HG02970 (cell line): ENCODE results near the gene SMIM27.

ENCODE experiments used
- ATAC-seq: cut with Tn5 transposase; IDR thresholded peaks from one replicate; pipeline ENCODE4 v1.9.1; 2021; ENCODE audit warnings: mild to moderate bottlenecking, moderate library complexity, moderate number of reproducible peaks; ENCODE audit not compliant: unreplicated experiment, low FRiP score

The SMIM27 gene

DNA sequence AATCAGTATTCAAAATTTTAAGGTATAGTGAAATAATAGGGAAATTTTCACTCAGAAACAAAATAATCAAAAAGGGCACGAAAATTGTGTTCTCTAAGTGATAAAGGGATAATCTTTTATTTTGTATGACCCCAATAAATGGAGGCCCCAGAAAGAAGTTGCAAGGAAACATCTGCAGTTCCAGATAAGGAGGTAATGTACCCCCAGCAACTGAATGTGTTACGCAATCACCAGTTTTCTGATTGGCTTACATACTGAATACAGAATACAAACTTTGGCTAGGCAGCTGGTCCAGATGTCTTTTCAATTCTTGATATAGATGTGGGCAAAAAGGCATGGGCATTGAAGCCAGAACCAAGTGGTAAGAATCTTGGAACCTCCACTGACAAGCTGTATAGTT is 2.0 kb downstream of the SMIM27 start:
- no peak for ATAC-seq

DNA sequence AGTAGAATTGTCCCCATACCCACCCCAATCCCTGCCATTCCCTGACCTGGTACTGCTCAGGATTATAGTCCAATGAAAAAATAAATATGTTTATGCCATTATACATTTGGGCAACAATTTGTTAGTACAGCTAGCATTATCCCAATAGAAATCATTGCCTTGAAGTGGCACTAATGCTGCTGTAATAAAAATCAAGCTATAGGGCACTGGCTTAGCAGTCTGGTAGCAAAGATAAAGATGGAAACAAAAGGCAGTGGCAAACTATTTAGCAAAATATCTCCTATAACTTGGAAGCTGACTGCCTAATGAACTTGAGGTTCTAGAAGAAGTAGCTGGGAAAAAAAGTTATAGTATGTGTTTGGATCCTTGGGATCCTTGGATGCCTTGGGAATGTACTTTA is 2.5 kb downstream of the SMIM27 start:
- no peak for ATAC-seq

DNA sequence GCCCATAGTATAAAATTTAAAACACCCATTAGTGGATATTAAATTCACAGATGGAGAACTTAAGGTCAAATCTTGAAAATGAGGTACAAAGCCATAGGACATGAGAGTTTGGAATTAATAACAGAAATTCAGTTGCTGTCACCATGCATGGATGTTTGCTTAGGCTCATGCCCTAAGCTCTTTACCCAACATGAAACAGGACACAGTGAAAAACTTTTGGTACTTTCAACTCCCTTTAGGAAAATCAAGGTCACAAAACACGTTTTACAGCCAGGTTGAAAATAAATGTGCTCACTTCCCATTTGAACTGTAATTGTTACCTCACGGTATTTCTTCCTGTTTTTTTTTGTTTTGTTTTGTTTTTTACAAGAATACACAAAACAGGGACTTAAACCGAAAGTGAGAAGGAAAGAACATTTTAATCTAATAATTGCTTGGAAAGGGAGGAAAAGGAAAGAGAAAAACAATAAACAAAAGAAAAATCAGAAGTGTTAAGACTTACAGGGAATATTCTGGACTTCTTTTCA is 6.3 kb downstream of the SMIM27 start:
- ATAC-seq: no peak

DNA sequence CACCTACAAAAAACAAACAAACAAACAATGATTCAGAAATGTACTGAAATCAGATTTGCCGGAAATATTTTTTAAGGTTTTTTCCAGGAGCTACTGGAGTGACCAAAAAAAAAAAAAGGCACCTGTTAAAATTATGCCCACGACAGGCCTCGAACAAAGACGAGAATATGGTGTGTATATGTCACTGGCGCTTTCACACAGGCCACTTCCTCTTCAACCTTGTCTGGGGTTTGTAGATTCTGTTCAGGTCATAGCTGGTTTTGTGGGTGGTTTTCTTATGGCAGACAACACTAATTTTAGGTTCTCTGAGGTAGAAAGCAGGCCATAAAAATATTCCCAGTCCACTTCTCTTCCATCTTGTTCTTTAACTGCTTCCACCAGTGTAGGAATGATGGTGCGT is 13.8 kb downstream of the SMIM27 start:
- ATAC-seq: no peak

DNA sequence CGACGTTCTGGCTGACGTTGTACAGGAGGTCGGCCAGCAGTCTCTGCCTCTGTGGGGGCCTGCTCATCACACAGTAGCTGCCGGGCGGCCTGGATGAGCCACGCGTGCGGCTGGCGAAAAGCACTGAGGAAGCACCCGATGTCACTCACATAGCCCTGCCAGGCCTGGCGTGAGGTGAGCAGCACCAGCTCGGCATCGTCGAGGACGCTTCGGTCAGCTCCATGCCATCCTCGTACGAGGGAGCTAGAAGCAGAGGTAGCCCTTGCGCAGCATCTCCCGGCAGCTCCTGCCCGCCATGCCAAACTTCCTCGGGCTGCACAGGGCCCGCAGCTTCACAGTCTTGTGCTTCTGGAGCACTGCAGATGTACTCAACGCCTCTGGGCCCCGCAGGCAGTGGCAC is 14.6 kb downstream of the SMIM27 start:
- no peak for ATAC-seq

DNA sequence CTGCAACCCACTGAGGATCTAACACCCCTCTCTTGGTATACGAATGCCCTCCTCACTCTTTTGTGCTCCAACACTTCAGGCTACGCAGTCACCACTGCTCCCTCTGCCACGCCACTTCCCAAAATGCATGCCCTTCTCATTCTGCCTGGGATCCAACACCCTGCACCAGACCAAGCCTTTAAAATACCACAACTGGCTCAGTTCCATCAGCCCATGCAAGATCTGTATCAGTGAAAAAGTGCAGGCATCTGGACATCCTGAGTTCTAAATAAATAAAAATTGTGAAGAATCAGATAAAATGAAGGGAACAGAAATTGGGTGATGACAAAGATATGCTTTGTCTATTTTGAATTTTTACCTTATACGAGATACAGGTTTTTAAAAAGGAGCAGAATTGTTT is 18.1 kb downstream of the SMIM27 start:
- no peak for ATAC-seq

DNA sequence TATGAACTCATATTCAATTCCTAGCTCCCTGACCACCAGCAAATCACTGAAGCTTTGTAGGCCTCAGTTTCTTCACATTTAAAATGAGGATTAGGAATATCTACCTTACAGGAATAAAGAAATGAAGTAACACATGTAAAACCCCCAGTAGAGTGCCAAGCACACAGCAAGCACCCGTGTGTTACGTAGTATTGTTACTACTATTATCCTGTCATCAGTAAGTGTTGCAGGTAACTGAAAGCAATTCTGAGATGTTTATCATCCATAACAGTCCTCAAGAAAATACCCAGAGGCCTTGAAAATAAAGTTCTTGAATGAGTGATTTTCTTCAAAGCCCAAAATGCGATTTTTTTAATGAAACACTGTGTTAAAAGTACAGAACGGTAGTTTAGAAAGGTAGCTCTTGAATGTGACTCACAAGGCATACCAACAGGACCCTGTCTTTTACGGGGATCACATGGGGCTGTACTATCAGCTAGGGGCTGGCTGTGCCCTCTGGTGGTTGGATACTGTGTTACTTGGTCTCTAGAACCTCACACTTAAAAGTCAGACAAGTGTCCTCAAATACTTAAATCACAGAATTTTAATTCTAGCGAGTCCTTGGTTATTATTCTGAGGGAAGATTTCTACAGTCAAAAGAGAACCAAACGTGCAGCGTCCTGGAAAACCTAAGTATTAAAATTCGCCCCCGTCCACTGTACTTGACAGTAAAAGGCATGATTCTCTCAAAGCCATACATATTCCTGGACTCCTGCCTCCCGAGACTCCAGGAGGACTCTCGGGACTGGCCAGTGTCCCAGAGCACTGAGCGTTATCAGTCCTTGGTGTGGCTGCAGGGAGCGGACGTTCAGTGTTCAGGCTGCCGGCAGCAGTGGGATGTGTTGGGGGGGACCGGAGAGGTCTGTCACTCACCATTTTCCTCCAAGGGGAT is 20.1 kb downstream of the SMIM27 start:
- ATAC-seq: peak; percentile 88

DNA sequence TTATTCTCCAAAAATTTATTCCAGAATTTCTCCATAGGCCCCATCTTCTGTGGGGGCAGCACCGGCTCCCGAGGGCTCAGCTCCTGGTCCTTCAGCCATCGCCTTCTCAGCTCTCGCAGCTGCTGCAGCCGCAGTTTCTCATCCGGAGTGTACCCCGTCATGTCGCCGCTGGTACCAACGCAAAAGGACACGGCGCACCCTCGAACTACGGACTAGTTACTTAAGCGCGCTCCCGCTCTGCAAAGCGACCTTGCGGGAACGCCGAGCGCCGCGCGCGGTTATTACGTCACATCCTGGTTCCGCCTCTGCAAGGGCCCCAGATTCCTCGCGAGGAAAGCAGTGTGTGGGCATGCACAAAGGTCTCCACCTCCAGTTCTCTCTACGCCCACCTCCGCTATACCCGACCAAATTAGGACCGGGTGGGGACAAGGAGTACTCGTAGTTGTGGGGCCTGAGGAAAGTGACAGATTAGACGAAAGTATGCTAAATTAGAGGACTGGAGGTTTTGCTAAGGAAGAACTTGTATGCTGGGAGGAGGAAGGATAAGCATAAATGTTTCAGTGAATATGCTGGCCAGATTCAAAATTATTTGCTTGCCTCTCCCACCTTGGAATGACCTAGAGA is 20.9 kb downstream of the SMIM27 start, which contains the start of gene NDUFB6:
TSS of gene NDUFB6 (minus strand) at position 260 of the 624 bp plus-strand sequence. CDS start at position 161, 99 bp downstream.
- peak; percentile 81 for ATAC-seq

DNA sequence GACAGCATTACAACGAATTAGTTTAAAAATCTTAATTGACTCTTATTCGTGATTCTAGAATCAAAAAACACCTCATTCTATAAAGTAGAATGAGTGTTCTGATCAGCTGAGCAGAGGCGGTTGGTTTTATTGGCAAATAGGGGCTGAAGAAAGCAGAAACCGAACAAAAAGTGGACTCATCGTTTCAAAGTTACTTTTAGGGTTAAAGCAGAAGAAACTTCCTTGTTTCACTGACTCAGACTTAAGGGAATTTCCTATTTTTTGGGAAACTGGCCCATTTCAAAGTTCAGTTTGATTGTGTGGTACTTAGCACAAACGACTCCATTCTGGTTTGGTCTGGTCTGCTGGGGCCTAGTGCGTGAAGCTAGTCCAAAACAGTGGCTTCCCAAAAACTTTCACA is 21.7 kb downstream of the SMIM27 start:
- ATAC-seq: no peak

DNA sequence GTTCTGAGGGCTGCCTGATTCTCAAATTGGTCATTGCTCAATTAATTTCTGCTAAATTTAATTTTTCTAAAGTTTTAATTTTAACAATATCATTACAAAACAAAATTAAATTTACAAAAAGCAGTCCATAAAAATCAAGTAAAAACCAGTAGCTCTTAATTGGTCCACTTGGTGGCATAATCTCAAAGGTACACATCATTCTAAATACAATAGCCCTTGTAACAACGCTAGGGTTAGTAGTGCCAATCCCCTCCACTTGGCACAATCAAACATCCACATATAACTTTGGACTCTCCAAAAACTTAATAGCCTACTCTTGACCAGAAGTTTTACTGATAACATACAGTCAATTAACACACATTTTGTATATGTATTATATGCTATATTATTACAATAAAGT is 22.7 kb downstream of the SMIM27 start:
- no peak for ATAC-seq

DNA sequence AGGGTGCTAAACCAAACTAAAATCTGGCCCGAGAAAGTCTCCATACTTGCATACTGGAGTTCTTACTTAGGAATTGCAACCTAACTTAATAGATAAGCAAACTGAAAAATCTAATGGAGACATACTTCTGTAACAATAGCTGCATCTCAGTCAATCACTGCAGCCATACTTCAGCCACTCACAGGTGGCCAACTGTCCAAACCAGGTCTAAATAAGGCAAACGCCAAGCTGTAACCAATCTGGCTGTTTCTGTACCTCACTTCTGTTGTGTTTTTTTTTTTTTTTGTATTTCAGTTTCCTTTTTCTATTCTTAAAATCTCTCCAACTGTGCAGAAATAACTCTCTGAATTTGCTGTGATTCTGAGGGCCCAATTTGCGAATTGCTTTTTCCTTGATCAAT is 25.2 kb downstream of the SMIM27 start:
- ATAC-seq: no peak

DNA sequence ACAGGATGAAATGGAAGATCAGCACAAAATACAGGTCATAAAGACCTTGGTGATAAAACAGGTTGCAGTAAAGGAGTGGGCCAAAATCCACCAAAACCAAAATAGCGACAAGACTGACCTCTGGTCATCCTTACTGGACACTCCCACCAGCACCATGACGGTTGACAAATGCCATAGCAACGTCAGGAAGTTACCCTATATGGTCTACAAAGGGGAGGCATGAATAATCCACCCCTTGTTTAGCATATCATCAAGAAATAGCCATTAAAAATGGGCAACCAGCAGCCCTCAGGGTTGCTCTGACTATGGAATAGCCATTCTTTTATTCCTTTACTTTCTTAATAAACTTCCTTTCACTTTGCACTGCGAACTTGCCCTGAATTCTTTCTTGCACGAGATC is 26.8 kb downstream of the SMIM27 start:
- no peak for ATAC-seq

DNA sequence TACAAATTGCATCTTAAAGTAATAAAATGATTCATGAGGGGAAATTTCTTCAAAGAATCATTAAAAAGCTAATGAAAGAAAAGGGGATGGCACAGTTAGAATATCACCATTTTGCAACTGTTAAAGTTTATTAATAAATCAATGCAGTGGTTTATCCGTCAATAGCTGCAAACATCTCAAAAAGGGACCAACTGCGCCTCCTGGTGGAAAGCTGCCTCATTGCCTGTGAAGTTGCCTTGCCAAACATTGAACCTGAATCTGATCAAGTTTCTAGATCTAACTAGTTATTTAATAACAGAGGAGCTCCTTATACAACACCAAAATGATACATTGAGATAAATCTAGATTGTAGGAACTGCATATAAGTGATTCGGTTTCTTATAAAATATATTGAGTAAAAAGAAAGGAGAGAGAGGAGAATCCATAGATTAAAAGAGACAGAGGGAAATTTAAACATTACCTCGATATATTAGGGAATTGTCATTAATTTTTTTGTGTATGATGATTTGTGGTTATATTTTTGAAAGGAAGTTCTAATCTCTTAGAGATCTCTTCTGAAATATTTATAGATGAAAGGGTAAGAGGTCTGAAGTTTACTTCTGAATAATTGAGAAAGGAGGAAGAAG is 27.7 kb downstream of the SMIM27 start:
- ATAC-seq: no peak

DNA sequence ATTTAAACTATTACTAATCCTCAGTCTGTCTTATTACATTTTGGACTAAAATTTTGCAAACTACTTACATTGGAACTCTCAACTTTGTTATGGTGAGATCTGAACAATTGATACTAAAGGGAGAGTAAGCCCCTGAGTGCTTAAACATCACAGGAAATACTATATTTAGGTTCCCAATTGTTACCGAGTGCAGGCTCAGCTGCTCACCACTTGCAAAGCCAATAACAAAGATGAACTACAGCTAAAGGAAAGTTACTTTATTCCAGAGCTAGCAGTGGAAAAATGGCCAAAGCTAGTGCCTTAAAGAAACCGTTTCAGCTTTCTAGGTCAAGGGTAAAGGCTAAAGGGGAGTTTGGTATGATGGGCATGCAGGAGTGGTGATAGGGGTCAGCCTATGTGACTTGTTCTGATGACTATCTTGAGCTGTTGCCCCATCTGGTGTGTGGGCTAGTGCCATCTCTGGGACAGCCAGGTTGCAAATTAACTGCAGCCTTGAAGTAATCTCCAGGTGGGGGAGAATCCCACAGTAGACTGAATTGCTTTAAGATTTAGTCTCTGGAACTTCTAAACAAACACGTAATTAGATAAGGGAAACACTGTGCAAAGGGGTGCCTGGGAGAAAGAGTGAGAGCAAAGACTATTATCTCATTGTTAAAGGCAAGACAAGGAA is 28.6 kb downstream of the SMIM27 start:
- ATAC-seq: no peak

DNA sequence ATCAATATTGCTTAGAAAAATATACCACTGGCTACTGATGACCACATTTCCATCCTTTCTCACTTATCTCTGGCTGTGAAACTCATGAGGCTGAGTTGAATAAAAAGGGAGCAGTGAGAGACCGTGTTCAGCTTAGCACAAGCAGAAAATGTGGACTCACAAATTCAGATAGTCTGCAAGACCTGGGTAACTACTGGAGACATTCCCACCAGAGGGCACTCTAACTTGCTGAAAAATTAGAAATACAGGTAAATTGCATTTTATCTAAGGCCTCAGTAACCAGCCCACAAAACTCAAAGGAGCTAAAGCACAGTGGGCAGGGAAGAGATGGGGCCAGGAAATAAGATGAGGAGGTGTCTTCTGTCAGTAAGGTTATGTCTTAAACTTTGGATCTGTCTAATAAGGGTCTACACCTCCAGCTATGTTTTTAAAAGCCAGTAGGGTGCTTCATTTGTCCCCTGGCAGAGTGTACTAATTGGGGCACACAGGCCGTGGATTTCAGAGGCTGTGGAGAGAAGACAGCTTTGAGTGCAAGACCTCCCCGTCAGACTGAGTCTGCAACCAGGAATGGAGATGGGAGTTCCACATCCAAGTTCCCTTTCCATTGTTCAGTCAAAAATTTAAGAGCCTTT is 29.5 kb downstream of the SMIM27 start:
- no peak for ATAC-seq

DNA sequence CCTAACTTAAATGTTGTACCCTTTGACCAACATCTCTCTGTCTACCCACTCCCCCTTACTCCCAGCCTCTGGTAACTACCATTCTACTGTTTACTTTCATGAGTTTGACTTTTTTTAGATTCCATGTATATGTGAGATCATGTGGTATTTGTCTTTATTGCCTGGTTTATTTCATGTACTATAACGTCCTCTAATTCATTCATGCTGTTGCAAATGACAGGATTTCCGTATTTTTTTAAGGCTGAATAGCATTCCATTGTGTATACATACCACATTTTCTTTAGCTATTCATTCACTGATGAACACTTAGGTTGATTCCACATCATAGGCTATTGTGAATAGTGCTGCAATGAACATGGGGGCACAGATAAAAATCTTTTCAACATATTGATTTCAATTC is 32.7 kb downstream of the SMIM27 start:
- ATAC-seq: no peak

DNA sequence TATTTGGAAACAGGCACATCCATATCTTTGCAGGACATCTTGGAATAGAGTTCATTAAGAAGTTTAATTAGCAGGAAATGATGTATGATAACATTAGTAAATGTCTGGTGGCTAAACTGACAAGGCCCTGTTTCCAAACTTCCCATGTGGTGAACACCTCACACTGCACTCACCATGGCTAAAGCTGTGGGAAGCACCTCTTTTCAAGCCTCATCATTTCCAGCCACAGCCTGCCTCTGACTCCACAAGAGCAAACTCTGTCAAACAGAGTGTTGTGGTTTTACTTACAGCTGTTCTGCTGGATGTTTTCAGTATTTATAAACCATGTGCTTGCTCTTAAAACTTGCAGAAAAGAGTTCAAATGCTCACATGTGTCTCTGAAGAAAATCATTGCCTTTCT is 35.8 kb downstream of the SMIM27 start:
- no peak for ATAC-seq

DNA sequence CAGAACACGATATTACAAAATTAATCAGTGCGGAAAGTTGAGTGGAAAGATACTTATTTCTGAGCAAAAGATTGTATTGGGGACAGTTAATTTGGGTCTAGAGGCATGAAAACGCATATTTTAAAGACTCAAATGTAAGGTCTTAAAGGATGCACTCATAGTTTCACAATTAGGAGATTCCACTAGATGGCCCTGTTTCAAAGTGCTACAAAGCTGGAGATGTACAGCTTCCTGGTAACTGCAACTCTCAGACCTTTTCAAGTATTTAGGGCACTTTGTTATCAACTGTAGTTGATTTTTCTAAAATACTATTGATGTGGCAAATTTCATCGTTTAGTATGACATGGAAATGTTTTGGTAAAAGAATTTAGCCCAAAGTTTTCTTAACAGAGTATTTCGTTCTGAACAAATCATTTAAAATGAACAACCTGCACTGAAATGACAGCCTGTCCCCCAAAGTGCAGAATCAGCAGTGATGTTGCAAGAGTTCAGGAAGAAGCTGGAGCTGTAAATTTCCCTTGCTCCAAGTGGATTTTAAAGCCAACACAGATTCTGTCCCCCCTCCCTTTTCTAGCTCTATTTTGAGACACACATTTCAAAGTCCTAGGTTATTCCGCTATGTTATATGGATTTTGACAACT is 37.1 kb downstream of the SMIM27 start:
- no peak for ATAC-seq

DNA sequence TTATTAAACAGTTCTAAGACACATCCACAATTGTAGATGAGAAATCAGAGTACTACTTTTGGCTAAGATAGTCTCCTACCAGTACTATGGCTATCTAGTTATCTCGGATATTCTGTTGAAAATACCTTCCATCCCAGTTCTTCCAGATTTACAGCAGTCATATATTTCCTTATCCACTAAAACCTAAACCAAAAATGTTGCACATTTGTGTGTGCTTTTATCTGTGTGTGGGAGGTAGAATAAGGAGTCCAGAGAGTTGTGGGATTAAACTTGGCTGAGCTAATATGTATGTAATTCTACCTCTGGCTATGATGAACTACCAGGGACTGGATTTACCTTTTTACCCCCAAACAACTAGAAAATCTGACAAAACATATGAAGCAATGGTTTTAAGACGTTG is 38.3 kb downstream of the SMIM27 start:
- ATAC-seq: no peak

DNA sequence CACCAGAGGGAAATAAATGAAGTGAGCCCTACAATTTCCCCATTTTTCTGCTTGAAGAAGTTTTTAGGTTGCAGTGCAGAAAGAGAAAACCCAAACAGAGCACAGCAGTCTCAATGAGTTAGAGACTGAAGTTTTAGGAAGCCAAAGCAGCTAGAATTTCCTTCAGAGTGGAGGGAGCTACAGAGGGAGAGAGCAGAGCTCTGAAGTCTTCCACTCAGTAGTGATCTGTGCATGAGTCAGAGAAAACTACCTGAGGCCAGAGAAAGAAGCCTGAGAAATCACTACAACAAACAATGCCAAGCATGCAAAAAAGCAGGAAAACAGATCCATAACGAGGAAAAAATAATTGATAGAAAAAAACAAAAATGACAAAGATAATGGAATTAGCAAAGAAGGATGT is 38.8 kb downstream of the SMIM27 start:
- no peak for ATAC-seq
